HL-60 (cell line): ENCODE results near the gene CAPN9.

Experiments used
- GABPA ChIP-seq: IDR thresholded peaks from 2 replicates; pipeline ENCODE4 v1.6.1; 2012; ENCODE audit warnings: low read depth
- POLR2AphosphoS5 ChIP-seq: IDR thresholded peaks from 2 replicates; pipeline ENCODE4 v1.6.1; 2012; ENCODE audit warnings: low read depth
- TF ChIP-seq, protein P1 (sequence below): IDR thresholded peaks from one replicate; pipeline ENCODE4 v1.5.1; 2011; ENCODE audit warnings: low read length, control low read depth, inconsistent platforms; ENCODE audit not compliant: insufficient read depth

DNA sequence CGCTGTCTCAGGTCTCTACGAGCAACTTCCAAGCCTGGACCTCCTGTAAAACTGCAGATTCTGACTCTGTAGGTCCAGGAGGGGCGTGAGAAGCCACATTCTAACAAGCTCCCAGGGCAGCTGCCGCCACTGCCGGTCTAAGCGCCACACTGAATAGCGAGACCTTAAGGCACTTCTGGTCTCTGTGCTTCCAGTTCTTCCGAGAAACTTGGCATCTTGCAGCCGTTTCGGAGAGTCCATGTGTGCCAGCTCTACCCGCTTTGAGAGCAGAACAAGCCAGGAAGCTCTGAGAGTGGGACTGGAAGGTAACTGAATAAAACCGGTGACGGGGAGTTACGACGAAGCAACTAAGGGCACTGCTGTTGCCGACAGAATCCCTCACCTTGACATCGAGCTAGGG, 45.8 kb upstream of the CAPN9 start:
- TF ChIP-seq, protein P1, sequence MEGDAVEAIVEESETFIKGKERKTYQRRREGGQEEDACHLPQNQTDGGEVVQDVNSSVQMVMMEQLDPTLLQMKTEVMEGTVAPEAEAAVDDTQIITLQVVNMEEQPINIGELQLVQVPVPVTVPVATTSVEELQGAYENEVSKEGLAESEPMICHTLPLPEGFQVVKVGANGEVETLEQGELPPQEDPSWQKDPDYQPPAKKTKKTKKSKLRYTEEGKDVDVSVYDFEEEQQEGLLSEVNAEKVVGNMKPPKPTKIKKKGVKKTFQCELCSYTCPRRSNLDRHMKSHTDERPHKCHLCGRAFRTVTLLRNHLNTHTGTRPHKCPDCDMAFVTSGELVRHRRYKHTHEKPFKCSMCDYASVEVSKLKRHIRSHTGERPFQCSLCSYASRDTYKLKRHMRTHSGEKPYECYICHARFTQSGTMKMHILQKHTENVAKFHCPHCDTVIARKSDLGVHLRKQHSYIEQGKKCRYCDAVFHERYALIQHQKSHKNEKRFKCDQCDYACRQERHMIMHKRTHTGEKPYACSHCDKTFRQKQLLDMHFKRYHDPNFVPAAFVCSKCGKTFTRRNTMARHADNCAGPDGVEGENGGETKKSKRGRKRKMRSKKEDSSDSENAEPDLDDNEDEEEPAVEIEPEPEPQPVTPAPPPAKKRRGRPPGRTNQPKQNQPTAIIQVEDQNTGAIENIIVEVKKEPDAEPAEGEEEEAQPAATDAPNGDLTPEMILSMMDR = no peak
- TF ChIP-seq POLR2AphosphoS5 (no peak), GABPA (no peak)
